Measurements from ENCODE around the gene CPLX1.
"Not testable (repeated sequence)": the region's sequence is repeated elsewhere in the genome, so short reads cannot be mapped to it uniquely, and the experiment has no call there.

CPLX1 gene

GRCh38 chr4:818106-818921, 7.6 kb downstream of the CPLX1 start:
- no peak for DNase-seq

DNA sequence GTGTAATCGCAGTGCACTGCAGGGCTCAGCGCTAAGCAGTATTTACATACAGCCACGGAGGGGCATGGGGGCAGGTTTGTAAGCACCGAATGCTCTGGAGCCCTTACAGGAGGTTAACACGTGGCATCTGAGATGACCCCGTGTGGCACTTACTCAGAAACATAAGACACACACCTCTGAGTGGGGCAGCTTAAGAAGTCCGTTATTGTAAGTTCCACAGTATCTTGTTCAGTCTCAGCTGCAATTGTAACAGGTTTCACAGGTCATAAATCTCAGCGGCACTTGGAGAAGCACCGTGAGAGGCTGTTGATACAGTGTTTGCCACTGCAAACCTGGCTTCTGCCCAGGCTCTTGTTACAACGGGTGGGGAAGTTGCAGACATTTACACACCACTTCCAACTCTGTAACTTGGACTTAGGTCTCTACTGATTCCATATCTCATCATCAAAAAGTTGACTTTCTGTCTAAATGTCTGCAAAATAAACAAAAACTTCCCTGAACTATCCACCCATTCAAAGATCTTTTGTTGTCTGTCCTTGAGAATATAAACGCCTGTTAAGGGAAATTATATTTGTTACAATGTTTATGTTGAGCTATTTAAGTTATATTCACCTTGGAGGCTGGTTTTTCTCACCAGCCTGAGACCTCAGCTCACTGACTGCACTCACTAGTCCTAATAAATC, 10.3 kb downstream of the CPLX1 start:
- DNase-seq = no peak

DNA sequence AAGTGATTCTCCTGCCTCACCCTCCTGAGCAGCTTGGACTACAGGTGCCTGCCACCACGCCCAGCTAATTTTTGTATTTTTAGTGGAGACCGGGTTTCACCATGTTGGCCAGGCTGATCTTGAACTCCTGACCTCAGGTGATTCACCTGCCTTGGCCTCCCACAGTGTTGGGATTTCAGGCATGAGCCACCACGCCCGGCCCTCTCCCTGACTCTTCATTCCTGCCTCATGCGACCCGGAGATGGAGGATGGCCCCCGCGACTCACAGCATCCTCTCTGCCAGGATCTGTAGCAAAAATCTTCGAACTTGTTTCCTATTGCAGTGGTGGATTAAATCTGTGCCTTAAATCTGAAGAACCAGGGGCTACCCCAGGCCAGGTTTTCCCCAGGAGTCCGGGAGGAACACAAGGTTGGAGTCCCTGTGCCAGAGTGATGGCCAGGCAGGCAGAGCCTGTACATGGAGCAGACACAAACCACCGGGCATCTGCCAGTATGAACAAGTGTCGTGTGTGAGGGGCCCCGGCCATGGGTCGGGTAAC, 11.5 kb downstream of the CPLX1 start:
- DNase-seq = no peak

GRCh38 chr4:813900-814299, 12.0 kb downstream of the CPLX1 start:
- no peak for DNase-seq

DNA sequence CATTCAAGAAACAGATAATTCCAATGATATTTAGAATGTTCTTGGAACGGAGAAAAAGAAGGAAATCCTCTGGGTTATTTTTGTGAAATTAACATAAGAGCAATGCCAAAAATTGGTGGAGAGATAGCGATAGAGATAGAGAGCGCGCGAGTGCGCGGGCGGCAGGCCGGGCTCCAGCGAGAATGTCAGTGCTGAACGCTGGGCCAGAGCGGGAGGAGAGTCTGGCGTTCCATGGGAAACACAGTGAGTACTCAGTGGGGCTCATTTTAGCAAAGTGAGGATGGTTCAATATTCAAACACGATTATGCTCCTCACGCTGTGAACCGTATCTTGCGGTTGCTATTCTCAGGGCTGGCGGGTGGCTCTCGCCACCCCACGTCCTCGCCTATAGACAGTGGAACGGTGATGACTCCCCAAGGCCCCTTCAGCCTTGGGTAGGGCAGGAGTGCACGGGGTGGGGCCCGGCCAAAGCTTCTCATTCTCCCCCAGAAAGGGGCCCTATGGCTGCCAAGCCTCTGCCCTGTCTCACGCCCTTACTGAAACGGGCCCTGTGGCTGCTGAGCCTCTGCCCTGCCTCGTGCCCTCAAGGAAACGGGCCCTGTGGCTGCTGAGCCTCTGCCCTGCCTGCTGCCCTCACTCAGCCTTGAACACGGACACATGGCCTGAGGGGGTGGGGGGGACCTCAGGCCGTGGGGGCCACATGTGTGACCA, 16.9 kb downstream of the CPLX1 start:
- no peak for DNase-seq

- DNase-seq = no peak
These were observed 18.1 kb downstream of the CPLX1 start for GRCh38 chr4:807792-808191.

- DNase-seq = not testable (repeated sequence)
These were observed 18.9 kb downstream of the CPLX1 start for GRCh38 chr4:806979-807378.

DNA sequence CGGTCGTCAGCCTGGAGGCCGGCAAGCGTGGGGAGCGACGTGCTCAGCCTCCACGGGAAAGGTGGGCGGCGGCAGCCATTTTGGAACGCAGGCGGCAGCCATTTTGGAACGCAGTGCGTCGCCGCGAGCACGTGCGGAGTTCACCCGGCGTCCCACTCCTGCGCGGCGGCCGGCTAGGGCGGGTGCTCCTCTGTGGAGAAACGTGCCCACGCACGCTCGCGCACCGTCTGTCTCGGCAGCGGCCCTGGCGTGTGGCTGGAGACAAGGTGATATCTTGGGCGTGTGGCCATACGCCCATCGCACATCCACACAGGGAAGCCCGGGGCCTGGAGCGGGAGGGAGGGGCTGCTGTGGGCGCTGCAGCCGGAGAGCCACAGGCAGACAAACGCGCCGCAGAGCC, 21.1 kb downstream of the CPLX1 start:
- DNase-seq = no peak

DNA sequence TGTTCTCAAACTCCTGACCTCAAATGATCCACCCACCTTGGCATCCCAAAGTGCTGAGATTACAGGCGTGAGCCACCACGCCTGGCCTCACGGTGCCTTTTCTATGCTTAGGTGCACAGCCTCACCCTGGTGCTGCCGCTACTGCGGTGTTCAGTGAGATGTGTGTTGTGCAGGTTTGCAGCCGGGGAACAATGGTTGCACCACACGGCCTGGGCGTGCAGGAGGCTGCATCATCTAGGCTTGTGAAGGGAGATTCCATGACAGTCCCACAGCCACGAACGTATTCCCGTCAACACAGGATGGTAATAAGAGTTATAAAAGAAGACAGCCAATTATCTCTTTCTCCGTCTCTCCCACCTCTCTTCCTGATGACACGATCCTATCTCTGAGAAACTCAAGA, 22.0 kb downstream of the CPLX1 start:
- no peak for DNase-seq

GRCh38 chr4:801436-802124, 24.3 kb downstream of the CPLX1 start:
- DNase-seq = no peak

DNA sequence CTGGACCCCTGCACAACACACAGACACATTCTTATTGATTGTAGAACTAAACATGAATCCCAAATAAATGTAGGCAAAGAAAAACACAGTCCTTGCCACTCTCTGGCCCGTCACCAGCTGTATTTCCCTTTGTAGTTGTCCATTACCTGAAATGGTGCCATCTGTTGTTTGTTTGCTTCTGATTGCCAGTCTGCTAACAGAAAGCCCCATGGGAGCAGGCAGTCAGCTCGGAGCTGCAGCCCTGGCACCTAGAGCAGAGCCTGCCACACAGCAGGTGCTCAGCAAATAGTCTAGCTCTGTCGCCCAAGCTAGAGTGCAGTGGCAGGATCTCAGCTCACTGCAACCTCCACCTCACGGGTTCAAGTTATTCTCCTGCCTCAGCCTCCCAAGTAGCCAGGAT, 28.9 kb downstream of the CPLX1 start:
- peak; percentile 61 for DNase-seq

DNA sequence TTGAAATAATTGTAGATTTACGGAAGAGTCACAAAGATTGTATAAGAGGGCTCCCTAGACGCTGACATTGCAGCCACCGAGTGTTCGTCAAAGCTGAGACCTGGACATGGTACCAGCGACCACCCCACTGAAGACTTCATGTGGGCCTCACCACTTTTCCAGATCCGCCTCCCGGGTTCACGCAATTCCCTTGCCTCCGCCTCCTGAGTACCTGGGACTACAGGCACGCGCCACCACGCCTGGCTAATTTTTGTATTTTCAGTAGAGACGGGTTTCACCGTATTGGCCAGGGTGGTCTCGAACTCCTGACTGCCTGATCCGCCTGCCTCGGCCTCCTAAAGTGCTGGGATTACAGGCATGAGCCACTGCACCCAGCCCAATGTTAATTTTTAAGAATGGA, 29.7 kb downstream of the CPLX1 start:
- DNase-seq = no peak

DNA sequence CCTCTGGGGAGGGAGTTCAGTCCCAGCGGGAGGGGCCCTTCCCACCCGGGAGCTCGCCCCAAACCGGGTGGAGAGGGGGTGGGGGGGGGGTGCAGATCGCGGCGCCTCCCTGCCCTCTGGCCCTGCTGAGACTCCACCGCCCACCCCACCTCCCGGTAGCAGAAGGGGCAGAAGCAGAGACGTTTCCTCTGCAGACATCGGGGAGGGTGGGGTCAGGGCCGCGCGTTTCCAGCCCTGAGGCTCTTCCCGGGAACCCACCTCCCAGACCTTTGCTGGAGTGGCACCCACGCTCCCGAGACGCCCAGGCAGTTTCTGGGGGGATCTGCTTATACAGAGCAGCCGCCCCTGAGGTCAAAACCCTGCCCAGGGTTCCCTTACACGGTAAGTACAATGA, 30.2 kb downstream of the CPLX1 start:
- no peak for DNase-seq

DNA sequence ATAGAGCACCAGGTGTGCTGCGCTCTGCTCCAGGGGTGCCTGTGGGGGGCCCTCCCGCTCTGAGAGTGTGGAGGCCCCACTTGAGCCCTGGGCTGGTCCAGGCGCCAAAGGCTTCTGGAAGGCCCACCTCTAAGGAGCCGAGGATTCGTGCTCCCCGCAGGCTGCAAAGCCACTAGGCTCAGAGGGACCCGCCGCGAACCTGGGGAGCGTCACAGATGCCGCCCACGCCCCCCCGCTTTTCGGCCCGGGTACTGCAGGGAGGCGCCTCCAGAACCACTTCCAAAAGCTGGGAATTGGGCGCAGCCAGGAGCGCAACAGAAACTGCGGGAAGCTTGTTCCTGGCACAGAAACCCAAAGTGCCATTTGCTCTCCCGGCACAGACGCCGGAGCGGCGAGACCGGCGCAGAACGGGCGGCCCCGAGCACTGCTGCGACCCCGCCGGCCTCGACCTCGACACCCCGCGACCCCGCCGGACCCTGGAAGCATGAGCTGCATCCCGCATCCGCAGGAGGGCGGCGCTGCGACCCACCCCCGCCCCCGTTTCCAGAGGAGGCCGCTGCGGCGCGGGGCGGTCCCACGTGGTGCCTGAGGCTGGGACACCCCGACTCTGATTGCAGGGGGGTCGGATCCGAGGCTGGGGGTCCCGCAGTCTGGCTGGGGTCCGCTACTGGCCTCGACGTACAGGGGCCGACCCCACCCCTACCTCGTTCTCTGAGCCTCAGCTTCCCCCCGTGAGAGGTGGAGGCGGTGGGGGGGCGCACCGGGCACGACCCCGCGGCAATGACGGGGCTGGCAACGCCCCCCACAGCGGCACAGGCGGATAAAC, 30.8 kb downstream of the CPLX1 start:
- no peak for DNase-seq

DNA sequence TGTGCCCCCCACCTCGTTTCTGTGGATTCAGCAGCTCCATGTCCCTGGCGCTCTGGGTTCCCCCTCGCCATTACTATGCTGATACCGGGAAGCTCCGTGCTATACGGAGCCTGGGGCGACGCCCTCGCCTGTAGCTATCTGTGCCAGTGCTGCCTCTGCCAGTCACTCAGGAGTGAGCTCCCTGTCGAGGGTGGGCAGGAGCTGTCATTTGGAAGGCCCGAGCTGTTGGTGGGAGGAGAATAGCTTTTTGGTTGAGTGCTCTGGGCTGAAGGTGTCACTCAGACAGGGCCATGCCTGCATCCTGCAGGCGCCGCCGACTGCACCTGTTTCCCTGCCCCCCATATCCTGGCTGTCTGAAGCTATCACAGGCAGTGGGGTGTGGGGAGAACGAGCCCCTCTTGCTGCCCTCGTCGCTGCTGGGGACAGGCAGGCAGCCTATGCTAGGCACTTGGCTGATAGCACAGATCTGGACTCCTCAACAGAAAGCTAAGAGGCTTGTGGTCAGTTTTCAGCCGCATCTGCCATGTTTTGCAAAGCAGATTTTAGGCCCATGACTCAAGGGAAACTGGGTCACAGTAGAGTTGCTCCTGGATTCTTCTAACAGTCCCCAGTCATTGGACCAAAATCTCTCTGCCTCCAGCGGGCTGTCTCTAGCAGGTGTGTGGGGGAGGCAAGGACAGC, 31.8 kb downstream of the CPLX1 start:
- no peak for DNase-seq

- no peak for DNase-seq
These were observed 32.7 kb downstream of the CPLX1 start for GRCh38 chr4:793093-793861.

DNA sequence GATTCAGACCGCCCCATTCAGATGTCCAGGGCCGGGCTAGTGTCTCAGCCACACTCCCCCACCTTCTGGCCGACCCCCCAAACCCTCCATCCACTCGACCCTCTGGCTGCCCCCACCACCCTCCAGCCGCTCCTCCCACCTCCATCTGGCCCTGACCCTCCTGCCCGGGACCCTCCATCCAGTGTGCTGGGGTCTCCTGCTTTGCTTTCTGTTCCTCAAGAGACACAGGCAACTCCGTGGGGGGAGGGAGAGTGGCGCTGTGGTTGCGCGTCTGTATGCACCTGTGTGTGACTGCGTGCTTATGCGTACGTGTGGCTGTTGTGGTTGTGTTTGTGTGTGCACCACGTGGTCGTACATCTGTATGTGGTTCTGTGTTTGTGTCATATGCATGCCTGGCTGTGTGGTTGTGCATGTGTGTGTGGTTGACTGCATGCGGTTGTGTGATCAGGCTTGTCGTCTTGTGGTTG, 33.3 kb downstream of the CPLX1 start:
- DNase-seq = no peak

GRCh38 chr4:791898-792625, 33.9 kb downstream of the CPLX1 start:
- no peak for DNase-seq

DNA sequence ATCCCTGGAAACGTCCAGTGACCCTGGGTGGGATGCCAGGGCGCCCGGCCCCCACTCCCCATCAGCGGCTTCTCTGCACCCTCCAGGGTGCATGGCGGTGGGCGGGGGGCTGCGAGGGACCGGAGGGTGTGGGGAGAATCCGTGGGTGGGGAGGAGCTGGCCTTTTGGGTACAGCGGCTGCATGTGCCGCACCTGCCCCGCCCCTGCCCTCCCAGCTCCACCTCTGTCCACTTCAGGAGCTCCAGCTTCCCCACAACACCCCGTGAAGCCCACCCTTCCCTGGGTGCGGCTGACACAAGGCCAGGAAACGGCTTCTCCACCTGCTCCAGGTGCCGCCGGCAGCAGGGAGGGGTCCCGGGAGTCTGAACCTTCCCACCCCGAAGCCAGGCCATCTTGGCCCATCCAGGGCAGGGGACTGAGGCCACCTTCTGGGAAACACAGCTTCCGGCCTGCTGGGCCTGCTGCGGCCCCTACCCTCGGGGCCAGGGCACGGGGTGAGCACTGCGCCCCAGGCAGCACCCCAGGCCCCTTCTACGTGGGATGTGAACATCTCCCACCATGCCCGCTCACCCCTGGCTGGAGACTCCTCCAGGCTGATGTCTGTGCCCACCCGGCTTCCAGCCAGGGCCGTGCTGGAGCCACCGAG, 34.6 kb downstream of the CPLX1 start:
- no peak for DNase-seq
